Fibroblast of skin of right biceps (primary cell): ENCODE data around the gene FOXP4.

Source experiments
- DNase-seq: peaks from one replicate; pipeline ENCODE4 v3.0.0-alpha.2; 2013

Gene FOXP4

GRCh38 chr6:41587131-41587879 lies 41.1 kb downstream of the FOXP4 start:
- DNase-seq, result no peak

GRCh38 chr6:41588111-41588510 lies 41.9 kb downstream of the FOXP4 start:
- DNase-seq, result no peak

GRCh38 chr6:41589223-41589622 lies 43.0 kb downstream of the FOXP4 start:
- no peak for DNase-seq

- no peak for DNase-seq
Measured at GRCh38 chr6:41589636-41590622, 43.7 kb downstream of the FOXP4 start.

GRCh38 chr6:41591122-41591521 lies 44.9 kb downstream of the FOXP4 start:
- no peak for DNase-seq

GRCh38 chr6:41591859-41592502 lies 45.8 kb downstream of the FOXP4 start:
- DNase-seq, result peak; percentile 61

- DNase-seq, result no peak
Measured at GRCh38 chr6:41593406-41593805, 47.2 kb downstream of the FOXP4 start.

- no peak for DNase-seq
Measured at GRCh38 chr6:41593839-41594238, 47.7 kb downstream of the FOXP4 start.

GRCh38 chr6:41594326-41594725 lies 48.1 kb downstream of the FOXP4 start:
- DNase-seq, result peak; percentile 78

- DNase-seq, result no peak
Measured at GRCh38 chr6:41594766-41595165, 48.6 kb downstream of the FOXP4 start.

GRCh38 chr6:41595166-41595565 lies 49.0 kb downstream of the FOXP4 start:
- DNase-seq, result no peak

- no peak for DNase-seq
Measured at GRCh38 chr6:41596096-41596685, 50.0 kb downstream of the FOXP4 start.

GRCh38 chr6:41596807-41597206 lies 50.6 kb downstream of the FOXP4 start:
- DNase-seq, result no peak

- no peak for DNase-seq
Measured at GRCh38 chr6:41597246-41598000, 51.2 kb downstream of the FOXP4 start.

GRCh38 chr6:41598670-41599014 lies 52.5 kb downstream of the FOXP4 start:
- DNase-seq, result no peak

- no peak for DNase-seq
Measured at GRCh38 chr6:41599015-41599851, 53.1 kb downstream of the FOXP4 start.

- no peak for DNase-seq
Measured at GRCh38 chr6:41599852-41600445, 53.8 kb downstream of the FOXP4 start.

GRCh38 chr6:41600499-41601247 lies 54.5 kb downstream of the FOXP4 start:
- DNase-seq, result no peak

- DNase-seq, result no peak
Measured at GRCh38 chr6:41601248-41601549, 55.0 kb downstream of the FOXP4 start.

- DNase-seq, result no peak
Measured at GRCh38 chr6:41602422-41602743, 56.2 kb downstream of the FOXP4 start.
